OCI-LY1 (cell line): ENCODE data around the gene SFTPB.

Source experiments
- CTCF ChIP-seq: fragments of 200-600 bp; sonication (generic), shearing (Covaris generic); IDR thresholded peaks from 2 replicates; pipeline ENCODE4 v1.5.1; 2017; ENCODE audit warnings: mild to moderate bottlenecking, antibody characterized with exemption, low read length, moderate library complexity, mixed read lengths
- EZH2 ChIP-seq: fragments of 200-600 bp; sonication (generic), shearing (Covaris generic); IDR thresholded peaks from 2 replicates; pipeline ENCODE4 v1.8.0; 2017; ENCODE audit warnings: borderline replicate concordance, mixed run types, mild to moderate bottlenecking, antibody characterized with exemption, low read length, moderate library complexity, mixed read lengths

DNA sequence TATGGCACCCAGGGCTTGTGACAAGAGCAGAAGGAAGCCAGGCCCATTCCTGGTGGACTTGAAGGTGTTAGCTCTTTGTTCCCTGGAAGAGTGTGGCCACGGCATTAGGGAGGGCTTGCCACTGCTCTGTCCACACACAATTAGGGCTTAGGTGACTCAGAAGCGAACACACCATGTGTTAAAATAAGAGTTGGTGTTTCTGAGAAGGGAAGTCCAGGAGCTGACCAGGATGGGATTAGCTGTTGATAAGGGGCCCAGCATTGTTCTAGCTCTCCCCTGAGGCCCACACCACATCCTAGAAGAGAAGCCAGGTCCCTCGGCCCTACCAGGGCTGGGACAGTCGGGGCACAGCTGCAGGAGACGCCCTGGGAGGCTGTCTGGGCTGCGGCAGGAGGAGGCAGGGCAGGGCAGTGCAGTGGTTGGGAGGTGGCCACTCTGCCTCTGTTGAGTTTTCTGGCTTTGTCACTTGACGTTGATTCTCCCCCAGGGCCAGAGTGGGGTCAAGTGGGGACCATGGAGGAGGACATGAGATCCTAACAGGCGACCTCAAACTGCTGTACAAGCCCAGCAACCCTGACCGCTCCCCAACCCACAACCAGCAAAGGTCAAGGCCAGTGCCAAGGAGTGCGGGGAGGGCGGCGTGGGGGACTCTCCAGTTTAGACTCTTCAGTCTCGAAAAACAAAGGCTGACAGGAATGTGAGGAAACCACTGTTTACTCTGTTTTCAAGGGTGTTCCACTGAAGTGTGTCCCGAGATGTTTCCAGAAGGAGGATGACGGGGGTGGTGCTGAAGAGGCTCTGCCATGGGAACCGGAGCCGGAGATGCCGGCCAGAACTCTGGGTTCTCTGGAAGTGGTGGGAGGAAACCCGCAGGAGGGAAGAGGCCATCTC, 42.9 kb upstream of the SFTPB start:
- no peak for TF ChIP-seq CTCF
- no peak for TF ChIP-seq EZH2
